Panc1 (cell line): ENCODE results near the gene GPHN. TPM values are rescaled to one million over a fixed set of nuclear protein-coding genes. Genes with fewer than 3 reads are reported as not detected.

ENCODE experiments used
- ATAC-seq: fragments of 200-7000 bp; cut with Tn5 transposase; 2 replicates; pipeline ENCODE4 v1.9.1; 2020; ENCODE audit warnings: mild to moderate bottlenecking, moderate library complexity
- BruUV-seq: library from RNA; stranded (reverse); fragments of 400-500 nt; replicated peaks from 2 replicates; lab custom pipeline; 2021; lab: Mats Ljungman, UMichigan
- CTCF ChIA-PET: fragments of 300-600 bp; sonication (Branson Sonifier 250); formaldehyde crosslinking; loops from one replicate; lab custom pipeline; 2022; ENCODE audit warnings: antibody characterized with exemption; lab: Charles Lee
- POLR2A ChIA-PET: fragments of 300-600 bp; sonication (Branson Sonifier 250); formaldehyde crosslinking; loops from one replicate; lab custom pipeline; 2022; ENCODE audit warnings: antibody characterized with exemption; lab: Charles Lee
- DNase-seq: peaks from one replicate; pipeline ENCODE4 v3.0.0-alpha.2; 2010; ENCODE audit warnings: low read depth, low spot score
- H3K27ac ChIP-seq: 2 replicates; pipeline ENCODE4 v1.5.1; 2011; ENCODE audit warnings: mild to moderate bottlenecking, low read length, inconsistent platforms
- H3K27me3 ChIP-seq: fragments of 200-500 bp; sonication (Bioruptor generic); 2 replicates; pipeline ENCODE4 v1.6.0; 2014; ENCODE audit warnings: low read length, inconsistent platforms; ENCODE audit not compliant: control insufficient read depth, insufficient read depth
- H3K36me3 ChIP-seq: fragments of 200-500 bp; sonication (Bioruptor generic); 2 replicates; pipeline ENCODE4 v1.5.1; 2014; ENCODE audit warnings: inconsistent platforms, mild to moderate bottlenecking, low read length, moderate library complexity; ENCODE audit not compliant: control insufficient read depth, insufficient read depth
- H3K4me1 ChIP-seq: 2 replicates; pipeline ENCODE4 v1.5.1; 2011; ENCODE audit warnings: inconsistent platforms, mild to moderate bottlenecking, low read length, moderate library complexity; ENCODE audit not compliant: control insufficient read depth, insufficient read depth
- H3K4me3 ChIP-seq, 2 experiments: 2 replicates each; pipeline ENCODE4 v1.5.1; 2011 to 2012; ENCODE audit warnings: low read depth in 2 of 2, low read length in 2 of 2, mild to moderate bottlenecking in 2 of 2, inconsistent platforms in 1 of 2, moderate library complexity in 1 of 2
- H3K9me3 ChIP-seq: fragments of 200-500 bp; sonication (Bioruptor generic); 2 replicates; pipeline ENCODE4 v1.5.1; 2014; ENCODE audit warnings: low read depth, mild to moderate bottlenecking, inconsistent platforms, low read length, moderate library complexity; ENCODE audit not compliant: control insufficient read depth, insufficient read depth
- CTCF ChIP-seq: fragments of 450-650 bp; IDR thresholded peaks from 2 replicates; pipeline ENCODE4 v1.5.1; 2017; ENCODE audit warnings: mild to moderate bottlenecking
- POLR2AphosphoS5 ChIP-seq: IDR thresholded peaks from 2 replicates; pipeline ENCODE4 v1.6.1; 2012; ENCODE audit warnings: mild to moderate bottlenecking, low read depth, low read length, moderate library complexity
- SIN3A ChIP-seq: IDR thresholded peaks from 2 replicates; pipeline ENCODE4 v1.6.1; 2012; ENCODE audit warnings: low read depth, mild to moderate bottlenecking, low read length, moderate library complexity, borderline replicate concordance; ENCODE audit not compliant: insufficient read depth
- TCF7L2 ChIP-seq: IDR thresholded peaks from 2 replicates; pipeline ENCODE4 v1.6.1; 2011; ENCODE audit warnings: mild to moderate bottlenecking, low read depth, low read length, inconsistent platforms
- in situ Hi-C: cut with HindIII; loops from 2 replicates; pipeline ENCODE4 v1.10.0; 2016; ENCODE audit warnings: low sequenced_read_pairs, low pct_unique_long_range_greater_than_20kb
- intact Hi-C: fragments of 100-400 bp; cut with micrococcal nuclease; formaldehyde crosslinking; loops from one replicate; pipeline ENCODE4 v1.10.0; 2022; ENCODE audit not compliant: unreplicated experiment
- total RNA-seq: library from RNA; stranded (reverse); gene quantifications from one replicate; pipeline ENCODE4 v1.2.1, GENCODE V29; 2021; ENCODE audit not compliant: unreplicated experiment
- TF ChIP-seq, protein P1 (sequence below), 2 experiments: IDR thresholded peaks; 2 replicates each; pipeline ENCODE4 v1.6.1; 2011 to 2012; ENCODE audit warnings: low read depth in 2 of 2, control low read depth in 1 of 2, low read length in 1 of 2, mild to moderate bottlenecking in 1 of 2, moderate library complexity in 1 of 2; ENCODE audit not compliant: insufficient read depth in 1 of 2

GPHN gene
- total RNA-seq, 1 experiment from 2014 or later, result 26.6 TPM

DNA sequence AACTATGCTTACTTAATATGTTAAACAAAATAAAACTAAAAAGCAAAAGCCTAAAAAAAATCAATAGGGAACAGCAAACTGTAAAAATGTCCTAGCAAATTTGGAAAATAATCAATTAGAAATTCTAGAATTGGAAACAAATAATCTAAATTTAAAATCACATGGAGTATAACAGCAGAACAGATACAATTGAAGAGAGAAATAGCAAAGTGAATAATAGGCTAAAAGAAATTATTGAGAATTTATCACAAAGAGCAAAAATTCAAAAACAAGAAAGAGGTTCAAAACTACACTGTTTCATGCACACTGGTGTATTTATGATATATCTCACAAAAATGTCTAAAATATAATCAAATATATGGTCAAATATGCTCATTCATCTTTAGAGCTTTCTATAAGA, 231.9 kb downstream of the GPHN start:
- TF ChIP-seq TCF7L2 (no peak), CTCF (no peak), SIN3A (no peak), POLR2AphosphoS5 (no peak)
- TF ChIP-seq, protein P1, sequence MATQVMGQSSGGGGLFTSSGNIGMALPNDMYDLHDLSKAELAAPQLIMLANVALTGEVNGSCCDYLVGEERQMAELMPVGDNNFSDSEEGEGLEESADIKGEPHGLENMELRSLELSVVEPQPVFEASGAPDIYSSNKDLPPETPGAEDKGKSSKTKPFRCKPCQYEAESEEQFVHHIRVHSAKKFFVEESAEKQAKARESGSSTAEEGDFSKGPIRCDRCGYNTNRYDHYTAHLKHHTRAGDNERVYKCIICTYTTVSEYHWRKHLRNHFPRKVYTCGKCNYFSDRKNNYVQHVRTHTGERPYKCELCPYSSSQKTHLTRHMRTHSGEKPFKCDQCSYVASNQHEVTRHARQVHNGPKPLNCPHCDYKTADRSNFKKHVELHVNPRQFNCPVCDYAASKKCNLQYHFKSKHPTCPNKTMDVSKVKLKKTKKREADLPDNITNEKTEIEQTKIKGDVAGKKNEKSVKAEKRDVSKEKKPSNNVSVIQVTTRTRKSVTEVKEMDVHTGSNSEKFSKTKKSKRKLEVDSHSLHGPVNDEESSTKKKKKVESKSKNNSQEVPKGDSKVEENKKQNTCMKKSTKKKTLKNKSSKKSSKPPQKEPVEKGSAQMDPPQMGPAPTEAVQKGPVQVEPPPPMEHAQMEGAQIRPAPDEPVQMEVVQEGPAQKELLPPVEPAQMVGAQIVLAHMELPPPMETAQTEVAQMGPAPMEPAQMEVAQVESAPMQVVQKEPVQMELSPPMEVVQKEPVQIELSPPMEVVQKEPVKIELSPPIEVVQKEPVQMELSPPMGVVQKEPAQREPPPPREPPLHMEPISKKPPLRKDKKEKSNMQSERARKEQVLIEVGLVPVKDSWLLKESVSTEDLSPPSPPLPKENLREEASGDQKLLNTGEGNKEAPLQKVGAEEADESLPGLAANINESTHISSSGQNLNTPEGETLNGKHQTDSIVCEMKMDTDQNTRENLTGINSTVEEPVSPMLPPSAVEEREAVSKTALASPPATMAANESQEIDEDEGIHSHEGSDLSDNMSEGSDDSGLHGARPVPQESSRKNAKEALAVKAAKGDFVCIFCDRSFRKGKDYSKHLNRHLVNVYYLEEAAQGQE (IDR thresholded peaks at IDR 0.05; ENCODE audit: insufficient read depth in 1 of 2, low read depth in 2 of 2, low read length in 1 of 2), result no peak
- no peak overlapping the region for H3K4me3 ChIP-seq
- in situ Hi-C loops (no loop called here), intact Hi-C loops (no loop called here)
- H3K27ac ChIP-seq, result no peak overlapping the region
- H3K27me3 ChIP-seq, result no peaks in the 10 kb centered on the region
- no TSS peak for BruUV-seq
- no peaks in the 10 kb centered on the region for H3K36me3 ChIP-seq
- ChIA-PET CTCF (no interaction called here), POLR2A (no interaction called here)
- no peak for DNase-seq
- peaks cover 8% of the 10 kb centered on the region for H3K9me3 ChIP-seq
- H3K4me1 ChIP-seq, result no peaks in the 10 kb centered on the region
- no peak for ATAC-seq

- Histone ChIP-seq H3K27me3 (no peaks in the 10 kb centered on the region), H3K4me3 (no peak overlapping the region), H3K9me3 (peaks cover 5% of the 10 kb centered on the region; the same call in 1 of the 2 replicates), H3K36me3 (no peaks in the 10 kb centered on the region; the same call in 1 of the 2 replicates), H3K27ac (no peak overlapping the region), H3K4me1 (no peaks in the 10 kb centered on the region)
- ChIA-PET CTCF (interaction anchor here (0.5 to 1.1 kb wide), 2 partner anchors 15 to 121 kb away, joined by 3 read pairs; no protein-coding TSS in a partner anchor), POLR2A (no interaction called here)
- intact Hi-C loops, result no loop called here
- ATAC-seq (no peak), DNase-seq (no peak)
- TF ChIP-seq, protein P1 (IDR thresholded peaks at IDR 0.05; ENCODE audit: insufficient read depth in 1 of 2, low read depth in 2 of 2, low read length in 1 of 2), result no peak
- no peak for TF ChIP-seq SIN3A
- TF ChIP-seq POLR2AphosphoS5, result no peak
- no peak for TF ChIP-seq TCF7L2
- BruUV-seq, result no TSS peak
- in situ Hi-C loops, result no loop called here
Observed at GRCh38 chr14:66745078-66745477, 237.1 kb downstream of the GPHN start.
